Sigmoid colon (tissue), 7 donors: ENCODE results near the gene PARD3. TPM values are rescaled to one million over a fixed set of nuclear protein-coding genes. Genes with fewer than 3 reads are reported as not detected.
A peak's percentile ranks its signal among the peaks of the same experiment; 100 is the strongest.

ENCODE experiments used
- DNase-seq: peaks from one replicate; pipeline ENCODE4 v3.0.0-alpha.2; 2019
- H3K27ac ChIP-seq, 4 donors: fragments of 200-600 bp; sonication (generic); one replicate each; pipeline ENCODE4 v1.5.1; 2016 to 2019; ENCODE audit warnings: mild to moderate bottlenecking in 1 of 4
- H3K27me3 ChIP-seq, 3 donors: fragments of 200-600 bp; sonication (generic); one replicate each; pipeline ENCODE4 v1.5.1; 2019; ENCODE audit warnings: mild to moderate bottlenecking in 1 of 3
- H3K36me3 ChIP-seq, 4 donors: fragments of 200-600 bp; sonication (generic); one replicate each; pipeline ENCODE4 v1.5.1; 2016 to 2019
- H3K4me1 ChIP-seq, 4 donors: fragments of 200-600 bp; sonication (generic); one replicate each; pipeline ENCODE4 v1.5.1; 2017 to 2019
- H3K4me3 ChIP-seq, 4 donors: fragments of 200-600 bp; sonication (generic); one replicate each; pipeline ENCODE4 v1.5.1; 2017 to 2019; ENCODE audit warnings: mild to moderate bottlenecking in 2 of 4, moderate library complexity in 1 of 4
- H3K9me3 ChIP-seq, 4 donors: fragments of 200-600 bp in 3 of 4; sonication (generic) in 3 of 4; one replicate each; pipeline versions ENCODE4 v1.5.1 to v1.6.1; 2013 to 2019
- EP300 ChIP-seq, 4 donors: sonication (generic); formaldehyde crosslinking; IDR thresholded peaks; one replicate each; pipeline ENCODE4 v1.6.1; 2017; ENCODE audit warnings: antibody characterized with exemption in 4 of 4
- POLR2A ChIP-seq, 2 donors: fragments of 450-650 bp; IDR thresholded peaks; one replicate each; pipeline ENCODE4 v1.6.1; 2016; ENCODE audit warnings: antibody characterized with exemption in 2 of 2, mild to moderate bottlenecking in 2 of 2, moderate library complexity in 2 of 2
- POLR2AphosphoS5 ChIP-seq, 4 donors: sonication (generic); formaldehyde crosslinking; IDR thresholded peaks; one replicate each; pipeline ENCODE4 v1.6.1; 2017; ENCODE audit warnings: antibody characterized with exemption in 4 of 4
- whole genome bisulfite sequencing, 2 donors: extraction: QIAGEN DNeasy Blood & Tissue Kit; methylation state at CpG; one replicate each; pipeline ENCODE4 v1.1.7; 2013; 5-methylcytosine and 5-hydroxymethylcytosine counted together
- intact Hi-C: fragments of 100-400 bp; cut with DNase I; formaldehyde crosslinking; loops from one replicate; pipeline ENCODE4 v1.15.1; 2023
- polyA plus RNA-seq, 3 donors: library from polyadenylated mRNA; stranded (reverse); fragments of 200-250 nt; gene quantifications; one replicate each; pipeline ENCODE4 v1.2.3, GENCODE V29; 2013
- total RNA-seq, 4 donors: library from RNA; depleted of rRNA; stranded (reverse); fragments of >200 nt; gene quantifications; one replicate each; pipeline ENCODE4 v1.1.0, GENCODE V29; 2016
- TF ChIP-seq, protein P1 (sequence below), 4 experiments: fragments of 450-650 bp in 3 of 4; fragments of 200-600 bp in 1 of 4; IDR thresholded peaks; one replicate each; pipeline ENCODE4 v1.5.1; 2016 to 2019; ENCODE audit warnings: antibody characterized with exemption in 4 of 4, mild to moderate bottlenecking in 3 of 4, moderate library complexity in 2 of 4
- donor health status: healthy with polysubstance abuse.
- donor health status: Bipolar disorder and iron deficiency.
- donor health status: healthy.

Gene PARD3
- total and polyA plus RNA-seq, 7 donors = 17.5 to 96.4 (median 75.9) TPM

DNA sequence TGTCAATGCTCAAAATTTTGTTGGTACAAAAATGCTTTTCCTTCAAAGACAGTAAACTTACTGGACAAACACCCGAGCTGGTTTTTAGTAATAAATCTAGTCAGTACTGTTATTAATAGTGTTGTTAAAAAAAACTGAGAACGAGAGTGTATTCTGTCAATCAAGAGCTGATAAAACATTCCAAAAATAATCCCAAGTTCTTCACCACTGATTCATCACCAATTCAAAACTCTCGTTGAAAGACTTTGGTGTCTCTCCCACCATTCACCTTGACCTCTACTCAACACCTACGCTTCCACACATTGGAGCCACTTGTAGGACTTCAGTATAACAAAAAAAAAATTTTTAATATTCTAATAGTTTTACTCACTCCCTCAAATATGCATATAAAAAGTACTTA lies 279.2 kb downstream of the PARD3 start:
- TF ChIP-seq POLR2A (IDR thresholded peaks at IDR 0.05) = no peak
- no peak for TF ChIP-seq POLR2AphosphoS5 (IDR thresholded peaks at IDR 0.05)
- no peak for TF ChIP-seq EP300 (IDR thresholded peaks at IDR 0.05)
- TF ChIP-seq, protein P1, sequence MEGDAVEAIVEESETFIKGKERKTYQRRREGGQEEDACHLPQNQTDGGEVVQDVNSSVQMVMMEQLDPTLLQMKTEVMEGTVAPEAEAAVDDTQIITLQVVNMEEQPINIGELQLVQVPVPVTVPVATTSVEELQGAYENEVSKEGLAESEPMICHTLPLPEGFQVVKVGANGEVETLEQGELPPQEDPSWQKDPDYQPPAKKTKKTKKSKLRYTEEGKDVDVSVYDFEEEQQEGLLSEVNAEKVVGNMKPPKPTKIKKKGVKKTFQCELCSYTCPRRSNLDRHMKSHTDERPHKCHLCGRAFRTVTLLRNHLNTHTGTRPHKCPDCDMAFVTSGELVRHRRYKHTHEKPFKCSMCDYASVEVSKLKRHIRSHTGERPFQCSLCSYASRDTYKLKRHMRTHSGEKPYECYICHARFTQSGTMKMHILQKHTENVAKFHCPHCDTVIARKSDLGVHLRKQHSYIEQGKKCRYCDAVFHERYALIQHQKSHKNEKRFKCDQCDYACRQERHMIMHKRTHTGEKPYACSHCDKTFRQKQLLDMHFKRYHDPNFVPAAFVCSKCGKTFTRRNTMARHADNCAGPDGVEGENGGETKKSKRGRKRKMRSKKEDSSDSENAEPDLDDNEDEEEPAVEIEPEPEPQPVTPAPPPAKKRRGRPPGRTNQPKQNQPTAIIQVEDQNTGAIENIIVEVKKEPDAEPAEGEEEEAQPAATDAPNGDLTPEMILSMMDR (IDR thresholded peaks at IDR 0.05) = no peak
- H3K4me3 ChIP-seq = no peak overlapping the region
- intact Hi-C loops = no loop called here
- WGBS, 2 donors = 78 to 89% methylated on average over 4 of the region's 4 CpGs
- no peaks in the 10 kb centered on the region for H3K27me3 ChIP-seq
- H3K9me3 ChIP-seq = peaks cover 0 to 3% (median 0%) of the 10 kb centered on the region in 4 donors
- DNase-seq = no peak
- H3K4me1 ChIP-seq = peaks cover 0 to 30% (median 20%) of the 10 kb centered on the region in 4 donors
- no peak overlapping the region for H3K27ac ChIP-seq
- H3K36me3 ChIP-seq = no peaks in the 10 kb centered on the region

DNA sequence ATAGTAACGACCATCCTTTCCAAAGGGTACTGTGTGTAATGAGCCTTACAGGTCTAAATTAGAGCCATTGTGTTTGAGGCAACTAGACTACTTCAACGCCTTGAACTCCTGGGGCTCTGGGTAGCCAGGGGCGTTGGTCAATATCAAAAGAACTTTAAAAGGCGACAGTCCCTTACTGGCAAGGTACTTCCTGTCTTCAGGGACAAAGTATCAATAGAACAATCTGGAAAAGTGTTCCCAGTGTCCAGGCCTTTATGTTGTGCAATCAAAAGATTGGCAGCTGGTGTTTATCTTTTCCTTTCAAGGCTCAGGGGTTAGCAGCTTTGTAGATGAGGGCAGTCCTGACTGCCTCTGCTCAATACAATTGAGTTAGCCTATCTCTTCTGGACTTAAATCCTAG lies 284.3 kb downstream of the PARD3 start:
- intact Hi-C loops = no loop called here
- H3K9me3 ChIP-seq = peaks cover 0 to 3% (median 0%) of the 10 kb centered on the region in 4 donors
- no peak for DNase-seq
- H3K27me3 ChIP-seq = no peaks in the 10 kb centered on the region
- TF ChIP-seq EP300 (IDR thresholded peaks at IDR 0.05) (no peak), POLR2AphosphoS5 (IDR thresholded peaks at IDR 0.05) (no peak), POLR2A (IDR thresholded peaks at IDR 0.05) (no peak)
- TF ChIP-seq, protein P1 (IDR thresholded peaks at IDR 0.05) = no peak
- no peak overlapping the region for H3K4me3 ChIP-seq
- no peaks in the 10 kb centered on the region for H3K36me3 ChIP-seq
- H3K4me1 ChIP-seq = peaks cover 0 to 29% (median 25%) of the 10 kb centered on the region in 4 donors
- no peak overlapping the region for H3K27ac ChIP-seq
- WGBS, 2 donors = 83 to 87% methylated on average over 4 of the region's 4 CpGs

DNA sequence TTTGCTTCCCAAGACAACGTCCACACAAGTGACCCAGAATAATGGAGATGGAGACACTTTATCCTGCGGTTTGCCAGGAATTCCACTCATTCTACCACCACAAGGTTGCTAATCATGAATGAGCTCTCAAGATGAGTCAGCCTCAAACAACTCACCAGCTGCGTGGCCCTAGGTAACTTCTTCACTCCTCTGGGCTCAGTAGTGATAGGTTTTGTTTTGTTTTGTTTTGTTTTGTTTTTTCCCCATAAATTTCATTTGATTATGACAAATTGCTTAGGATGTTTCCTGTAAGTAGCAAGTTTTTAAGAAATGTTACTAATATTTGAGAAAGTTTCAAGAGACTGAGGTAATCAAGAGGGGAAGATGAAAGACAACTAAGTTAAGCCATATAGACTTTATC lies 286.8 kb downstream of the PARD3 start:
- intact Hi-C loops = no loop called here
- H3K4me1 ChIP-seq = peaks cover 0 to 29% (median 25%) of the 10 kb centered on the region in 4 donors
- no peak overlapping the region for H3K4me3 ChIP-seq

DNA sequence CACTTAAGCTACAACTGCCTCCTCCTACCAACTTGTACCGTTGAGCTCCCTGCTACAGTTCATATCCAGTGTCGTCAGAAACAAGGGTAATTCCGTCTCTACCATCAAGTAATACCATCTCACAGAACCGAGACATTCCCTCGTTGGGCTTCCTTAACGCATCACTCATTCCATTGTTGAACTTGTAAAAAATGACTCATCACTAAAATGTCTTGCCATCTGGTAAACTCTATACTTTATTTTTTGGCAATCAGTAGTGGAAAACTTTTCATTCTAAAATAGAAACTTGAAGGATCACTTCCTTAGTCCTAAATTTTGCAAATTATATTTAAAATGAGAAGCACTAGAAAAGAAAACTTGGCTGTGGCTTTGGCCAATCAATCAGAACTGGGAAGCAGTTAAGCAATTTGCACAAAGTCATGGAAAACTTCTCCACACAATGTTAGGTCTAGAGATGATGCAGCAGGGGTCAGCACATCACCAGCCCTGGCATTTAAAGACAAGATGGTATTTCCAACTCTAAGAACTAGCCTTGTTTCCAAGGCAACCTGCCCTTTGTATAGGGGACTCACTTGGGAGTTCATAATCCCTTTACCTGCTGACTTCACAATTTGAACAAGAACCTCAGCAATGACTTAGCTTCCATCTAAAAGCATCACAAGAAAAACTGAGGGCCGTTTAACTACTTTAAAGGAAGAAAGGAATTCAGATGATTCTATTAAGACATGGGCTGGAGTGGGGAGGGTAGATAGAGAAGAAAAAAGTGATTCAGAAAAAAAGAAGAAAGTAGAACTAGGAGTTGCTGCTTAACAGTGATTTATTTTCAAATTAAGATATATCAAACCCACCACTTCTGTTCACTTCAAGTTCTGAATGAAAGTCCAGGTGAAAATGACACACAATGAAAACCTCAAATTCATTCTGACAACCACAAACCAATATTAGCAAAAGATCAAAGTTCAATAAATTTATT lies 288.1 kb downstream of the PARD3 start:
- no peaks in the 10 kb centered on the region for H3K27me3 ChIP-seq
- 69% methylated on average over 7 of the region's 7 CpGs for WGBS, 2 donors
- intact Hi-C loops = no loop called here
- peaks cover 0 to 3% (median 0%) of the 10 kb centered on the region in 4 donors for H3K9me3 ChIP-seq
- no peak for DNase-seq
- peak in 3 of 4 donors; percentile 4 to 66 (median 47) for TF ChIP-seq POLR2AphosphoS5 (IDR thresholded peaks at IDR 0.05)
- TF ChIP-seq, protein P1 (IDR thresholded peaks at IDR 0.05) = no peak
- no peak for TF ChIP-seq POLR2A (IDR thresholded peaks at IDR 0.05)
- H3K4me3 ChIP-seq = no peak overlapping the region
- H3K27ac ChIP-seq = peak overlapping the region in 3 of 4 donors; percentile 43 to 58 (median 49)
- H3K36me3 ChIP-seq = no peaks in the 10 kb centered on the region
- peaks cover 0 to 29% (median 25%) of the 10 kb centered on the region in 4 donors for H3K4me1 ChIP-seq

More for the DNA sequence above, 286.8 kb downstream of the PARD3 start:
- Histone ChIP-seq H3K27ac (no peak overlapping the region), H3K27me3 (no peaks in the 10 kb centered on the region), H3K36me3 (no peaks in the 10 kb centered on the region), H3K9me3 (peaks cover 0 to 3% (median 0%) of the 10 kb centered on the region in 4 donors)
- TF ChIP-seq EP300 (IDR thresholded peaks at IDR 0.05) = no peak
- TF ChIP-seq, protein P1 (IDR thresholded peaks at IDR 0.05) = no peak
- no peak for TF ChIP-seq POLR2AphosphoS5 (IDR thresholded peaks at IDR 0.05)
- no peak for TF ChIP-seq POLR2A (IDR thresholded peaks at IDR 0.05)
- DNase-seq = no peak
- 80 to 89% methylated on average over 3 of the region's 3 CpGs for WGBS, 2 donors
